Measurements from ENCODE around the gene KIAA1671.
"Not testable (repeated sequence)": the region's sequence is repeated elsewhere in the genome, so short reads cannot be mapped to it uniquely, and the experiment has no call there.

The KIAA1671 gene

DNA sequence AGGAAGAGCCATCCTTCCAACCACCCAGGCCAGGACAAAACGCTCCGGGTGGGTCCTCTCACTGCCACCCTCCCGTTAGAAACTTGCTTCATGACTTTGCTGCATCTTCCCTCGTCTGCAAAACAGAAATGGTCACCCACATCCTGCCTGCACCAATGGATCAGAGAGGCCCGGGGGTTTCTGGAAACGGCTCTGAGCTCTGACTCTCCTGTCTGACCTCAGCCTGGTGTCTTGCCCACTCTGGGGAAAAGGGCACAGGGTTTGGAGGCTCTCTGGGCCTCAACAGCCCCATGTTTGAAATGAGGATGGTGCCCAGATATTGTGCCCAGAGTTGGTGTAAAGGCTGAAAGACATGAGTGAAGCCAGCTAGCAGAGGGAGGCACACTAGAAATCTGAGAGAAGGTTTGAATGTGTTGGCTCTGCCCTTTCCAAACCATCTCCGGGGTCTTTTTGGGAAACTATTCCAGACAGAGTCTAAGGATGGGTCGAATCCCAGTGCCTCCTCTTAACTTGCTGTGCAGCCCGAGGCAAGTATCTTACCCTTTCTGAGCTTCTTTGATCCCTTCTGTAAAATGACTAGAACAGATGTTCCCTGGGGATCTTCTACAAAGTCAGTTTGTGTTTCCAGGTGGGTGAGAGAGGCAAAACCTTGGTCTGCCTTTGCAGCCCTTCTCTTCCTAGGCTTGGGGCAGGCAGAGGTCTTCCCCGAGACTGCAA lies 249.2 kb downstream of the KIAA1671 start:
- no peaks in the 10 kb centered on the region for H3K4me1 ChIP-seq (ENCODE audit: control insufficient read depth in 1 of 2, insufficient read depth in 2 of 2, low read length in 2 of 2)
- no peaks in the 10 kb centered on the region for H3K27me3 ChIP-seq (ENCODE audit: control insufficient read depth in 1 of 2, insufficient read depth in 2 of 2, low read length in 2 of 2)
- no peak overlapping the region for H3K9ac ChIP-seq (ENCODE audit: low read depth in 1 of 2, low read length in 2 of 2)
- peaks cover 5 to 17% of the 10 kb centered on the region in 2 donors for H3K36me3 ChIP-seq (ENCODE audit: control insufficient read depth in 1 of 2, insufficient read depth in 2 of 2, low read length in 2 of 2)
- no peaks in the 10 kb centered on the region for H3K9me3 ChIP-seq (ENCODE audit: control insufficient read depth in 1 of 2, low read length in 2 of 2)
- H3K27ac ChIP-seq (ENCODE audit: low read depth, low read length), result no peak overlapping the region
- no peak overlapping the region for H3K4me3 ChIP-seq (ENCODE audit: low read depth in 1 of 2, low read length in 2 of 2)

DNA sequence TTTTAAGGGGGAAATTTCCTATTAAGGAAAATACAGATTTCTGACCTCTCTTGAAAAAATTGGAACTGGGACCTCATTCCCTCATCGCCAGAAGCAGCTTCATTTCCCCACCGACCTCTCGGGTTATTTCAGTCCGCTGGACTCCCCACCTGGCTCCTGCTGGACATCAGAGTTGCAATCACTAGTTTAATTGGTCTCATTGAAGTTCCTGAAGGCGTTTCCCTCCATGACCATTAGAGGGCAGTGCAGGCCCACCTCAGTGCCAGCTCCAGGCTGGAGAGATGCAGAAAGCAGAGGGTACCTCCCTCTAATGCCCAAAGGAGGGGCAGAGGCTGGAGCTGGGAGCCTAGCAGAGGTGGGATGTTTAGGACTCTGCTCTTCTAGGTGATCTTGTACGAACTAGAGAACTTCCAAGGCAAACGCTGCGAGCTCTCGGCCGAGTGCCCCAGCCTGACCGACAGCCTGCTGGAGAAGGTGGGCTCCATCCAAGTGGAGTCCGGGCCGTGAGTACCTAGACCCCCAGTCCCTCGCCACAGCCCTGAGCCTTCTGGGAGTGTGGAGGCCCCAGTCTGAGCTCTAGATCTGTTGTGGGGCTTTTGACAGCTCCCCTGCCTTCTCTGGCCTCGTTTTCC lies 249.9 kb downstream of the KIAA1671 start:
- no peaks in the 10 kb centered on the region for H3K4me1 ChIP-seq (ENCODE audit: control insufficient read depth in 1 of 2, insufficient read depth in 2 of 2, low read length in 2 of 2)
- H3K36me3 ChIP-seq (ENCODE audit: control insufficient read depth in 1 of 2, insufficient read depth in 2 of 2, low read length in 2 of 2), result peaks cover 2 to 14% of the 10 kb centered on the region in 2 donors
- no peak overlapping the region for H3K27ac ChIP-seq (ENCODE audit: low read depth, low read length)
- H3K9ac ChIP-seq (ENCODE audit: low read depth in 1 of 2, low read length in 2 of 2), result no peak overlapping the region
- no peaks in the 10 kb centered on the region for H3K9me3 ChIP-seq (ENCODE audit: control insufficient read depth in 1 of 2, low read length in 2 of 2)
- no peak overlapping the region for H3K4me3 ChIP-seq (ENCODE audit: low read depth in 1 of 2, low read length in 2 of 2)
- H3K27me3 ChIP-seq (ENCODE audit: control insufficient read depth in 1 of 2, insufficient read depth in 2 of 2, low read length in 2 of 2), result no peaks in the 10 kb centered on the region

DNA sequence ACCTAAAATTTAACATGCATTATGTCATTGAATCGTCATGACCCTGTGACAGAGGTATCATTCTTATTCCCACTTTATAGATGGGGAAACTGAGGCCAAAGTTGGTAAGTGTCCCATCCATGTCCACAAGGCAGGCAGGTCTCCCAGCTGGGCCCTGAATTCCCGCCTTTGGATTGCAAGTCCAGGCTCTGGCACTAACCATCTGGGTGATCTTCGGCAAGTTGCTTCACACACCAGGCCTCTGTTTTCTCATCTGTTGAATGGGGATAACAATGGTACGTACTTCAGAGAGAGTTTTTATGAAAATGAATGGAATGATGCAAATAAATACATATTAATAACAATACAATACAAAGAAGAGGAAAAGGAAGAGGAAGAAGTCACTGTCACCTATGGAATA lies 250.6 kb downstream of the KIAA1671 start:
- Histone ChIP-seq H3K9ac (ENCODE audit: low read depth in 1 of 2, low read length in 2 of 2) (no peak overlapping the region), H3K4me3 (ENCODE audit: low read depth in 1 of 2, low read length in 2 of 2) (no peak overlapping the region), H3K4me1 (ENCODE audit: control insufficient read depth in 1 of 2, insufficient read depth in 2 of 2, low read length in 2 of 2) (no peaks in the 10 kb centered on the region), H3K27ac (ENCODE audit: low read depth, low read length) (no peak overlapping the region), H3K36me3 (ENCODE audit: control insufficient read depth in 1 of 2, insufficient read depth in 2 of 2, low read length in 2 of 2) (peaks cover 0 to 8% of the 10 kb centered on the region in 2 donors), H3K27me3 (ENCODE audit: control insufficient read depth in 1 of 2, insufficient read depth in 2 of 2, low read length in 2 of 2) (no peaks in the 10 kb centered on the region), H3K9me3 (ENCODE audit: control insufficient read depth in 1 of 2, low read length in 2 of 2) (no peaks in the 10 kb centered on the region)

DNA sequence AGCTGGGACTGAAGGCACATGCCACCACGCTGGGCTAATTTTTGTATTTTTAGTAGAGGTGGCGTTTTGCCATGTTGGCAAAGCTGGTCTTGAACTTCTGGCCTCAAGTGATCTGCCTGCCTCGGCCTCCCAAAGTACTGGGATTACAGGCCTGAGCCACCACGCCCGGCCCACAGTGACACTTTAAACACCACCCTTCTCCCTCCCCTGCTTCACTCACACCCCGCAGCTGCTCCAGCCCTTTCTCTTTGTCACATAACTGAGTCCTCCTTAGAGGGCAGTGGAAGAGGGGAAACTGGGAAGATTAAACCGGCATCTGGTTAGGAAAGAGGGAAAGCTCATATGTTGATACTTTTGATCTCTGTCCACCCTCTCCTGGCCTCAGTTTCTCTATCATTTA lies 252.0 kb downstream of the KIAA1671 start:
- not testable (repeated sequence) for H3K36me3 ChIP-seq (ENCODE audit: control insufficient read depth in 1 of 2, insufficient read depth in 2 of 2, low read length in 2 of 2); H3K4me3 ChIP-seq (ENCODE audit: low read depth in 1 of 2, low read length in 2 of 2); H3K4me1 ChIP-seq (ENCODE audit: control insufficient read depth in 1 of 2, insufficient read depth in 2 of 2, low read length in 2 of 2); H3K9ac ChIP-seq (ENCODE audit: low read depth in 1 of 2, low read length in 2 of 2); H3K9me3 ChIP-seq (ENCODE audit: control insufficient read depth in 1 of 2, low read length in 2 of 2); H3K27me3 ChIP-seq (ENCODE audit: control insufficient read depth in 1 of 2, insufficient read depth in 2 of 2, low read length in 2 of 2); H3K27ac ChIP-seq (ENCODE audit: low read depth, low read length)

DNA sequence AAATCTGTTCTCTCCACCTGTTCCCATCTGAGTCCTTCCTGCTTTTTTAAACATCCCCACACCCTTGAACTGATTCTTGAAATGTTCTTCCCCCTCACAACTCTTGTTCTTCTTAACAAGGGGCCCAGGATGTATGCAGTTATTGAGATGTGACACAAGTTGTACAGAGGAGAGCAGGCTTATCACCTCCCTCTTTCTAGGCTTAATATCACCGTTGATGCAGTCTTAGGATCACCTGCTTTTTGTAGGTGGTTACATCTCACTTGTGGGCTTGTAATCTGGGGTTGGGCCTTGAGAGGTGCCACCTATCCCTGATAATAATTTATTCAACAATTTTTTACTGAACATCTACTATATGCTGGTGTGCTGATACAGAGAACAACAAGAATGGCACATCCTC lies 253.3 kb downstream of the KIAA1671 start:
- Histone ChIP-seq H3K9ac (ENCODE audit: low read depth in 1 of 2, low read length in 2 of 2) (no peak overlapping the region), H3K4me3 (ENCODE audit: low read depth in 1 of 2, low read length in 2 of 2) (no peak overlapping the region), H3K36me3 (ENCODE audit: control insufficient read depth in 1 of 2, insufficient read depth in 2 of 2, low read length in 2 of 2) (peaks cover 0 to 7% of the 10 kb centered on the region in 2 donors), H3K9me3 (ENCODE audit: control insufficient read depth in 1 of 2, low read length in 2 of 2) (no peaks in the 10 kb centered on the region), H3K27me3 (ENCODE audit: control insufficient read depth in 1 of 2, insufficient read depth in 2 of 2, low read length in 2 of 2) (no peaks in the 10 kb centered on the region), H3K27ac (ENCODE audit: low read depth, low read length) (no peak overlapping the region), H3K4me1 (ENCODE audit: control insufficient read depth in 1 of 2, insufficient read depth in 2 of 2, low read length in 2 of 2) (no peaks in the 10 kb centered on the region)

DNA sequence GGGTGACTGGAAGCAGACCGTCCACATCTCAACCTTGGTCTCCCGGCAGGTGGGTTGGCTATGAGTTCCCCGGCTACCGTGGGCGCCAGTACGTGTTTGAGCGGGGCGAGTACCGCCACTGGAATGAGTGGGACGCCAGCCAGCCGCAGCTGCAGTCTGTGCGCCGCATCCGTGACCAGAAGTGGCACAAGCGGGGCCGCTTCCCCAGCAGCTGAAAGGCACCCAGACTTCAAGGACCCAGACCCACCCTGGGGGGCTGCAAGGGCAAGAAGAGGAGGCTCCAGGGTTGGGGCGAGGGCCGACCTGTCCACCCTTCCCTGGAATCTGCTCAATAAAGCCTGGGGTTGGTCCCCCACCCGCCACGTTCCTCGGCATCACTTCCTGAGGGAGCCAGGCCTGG lies 254.5 kb downstream of the KIAA1671 start:
- no peak overlapping the region for H3K9ac ChIP-seq (ENCODE audit: low read depth in 1 of 2, low read length in 2 of 2)
- H3K36me3 ChIP-seq (ENCODE audit: control insufficient read depth in 1 of 2, insufficient read depth in 2 of 2, low read length in 2 of 2), result peaks cover 0 to 4% of the 10 kb centered on the region in 2 donors
- H3K4me3 ChIP-seq (ENCODE audit: low read depth in 1 of 2, low read length in 2 of 2), result no peak overlapping the region
- no peaks in the 10 kb centered on the region for H3K9me3 ChIP-seq (ENCODE audit: control insufficient read depth in 1 of 2, low read length in 2 of 2)
- no peaks in the 10 kb centered on the region for H3K4me1 ChIP-seq (ENCODE audit: control insufficient read depth in 1 of 2, insufficient read depth in 2 of 2, low read length in 2 of 2)
- no peak overlapping the region for H3K27ac ChIP-seq (ENCODE audit: low read depth, low read length)
- H3K27me3 ChIP-seq (ENCODE audit: control insufficient read depth in 1 of 2, insufficient read depth in 2 of 2, low read length in 2 of 2), result no peaks in the 10 kb centered on the region

DNA sequence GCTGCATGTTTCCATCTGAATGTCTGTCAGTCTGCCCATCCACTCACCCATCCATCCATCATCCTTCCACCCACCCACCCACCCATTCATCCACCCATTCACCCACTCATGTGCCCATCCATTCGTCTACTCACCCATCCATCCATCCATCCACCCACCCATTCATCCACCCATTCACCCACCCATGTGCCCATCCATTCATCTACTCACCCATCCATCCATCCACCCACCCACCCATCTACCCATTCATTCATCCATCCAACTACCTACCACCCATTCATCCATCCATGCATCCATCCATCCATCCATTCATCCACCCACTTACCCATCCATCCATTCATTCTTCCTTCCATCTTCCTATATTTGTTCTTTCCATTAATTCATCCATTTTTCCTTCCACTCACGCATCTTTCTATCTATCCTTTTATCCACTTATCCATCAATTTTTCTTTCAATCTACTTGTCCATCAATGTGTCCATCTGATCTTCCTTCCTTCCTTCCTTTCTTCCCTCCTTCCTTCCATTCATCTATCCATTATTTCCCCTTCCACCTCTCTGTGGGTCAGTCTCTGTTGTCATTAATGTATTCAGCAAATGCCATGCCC lies 255.1 kb downstream of the KIAA1671 start:
- no peak overlapping the region for H3K9ac ChIP-seq (ENCODE audit: low read depth in 1 of 2, low read length in 2 of 2)
- peaks cover 0 to 4% of the 10 kb centered on the region in 2 donors for H3K36me3 ChIP-seq (ENCODE audit: control insufficient read depth in 1 of 2, insufficient read depth in 2 of 2, low read length in 2 of 2)
- no peaks in the 10 kb centered on the region for H3K27me3 ChIP-seq (ENCODE audit: control insufficient read depth in 1 of 2, insufficient read depth in 2 of 2, low read length in 2 of 2)
- H3K4me1 ChIP-seq (ENCODE audit: control insufficient read depth in 1 of 2, insufficient read depth in 2 of 2, low read length in 2 of 2), result no peaks in the 10 kb centered on the region
- H3K9me3 ChIP-seq (ENCODE audit: control insufficient read depth in 1 of 2, low read length in 2 of 2), result no peaks in the 10 kb centered on the region
- H3K4me3 ChIP-seq (ENCODE audit: low read depth in 1 of 2, low read length in 2 of 2), result no peak overlapping the region
- no peak overlapping the region for H3K27ac ChIP-seq (ENCODE audit: low read depth, low read length)

DNA sequence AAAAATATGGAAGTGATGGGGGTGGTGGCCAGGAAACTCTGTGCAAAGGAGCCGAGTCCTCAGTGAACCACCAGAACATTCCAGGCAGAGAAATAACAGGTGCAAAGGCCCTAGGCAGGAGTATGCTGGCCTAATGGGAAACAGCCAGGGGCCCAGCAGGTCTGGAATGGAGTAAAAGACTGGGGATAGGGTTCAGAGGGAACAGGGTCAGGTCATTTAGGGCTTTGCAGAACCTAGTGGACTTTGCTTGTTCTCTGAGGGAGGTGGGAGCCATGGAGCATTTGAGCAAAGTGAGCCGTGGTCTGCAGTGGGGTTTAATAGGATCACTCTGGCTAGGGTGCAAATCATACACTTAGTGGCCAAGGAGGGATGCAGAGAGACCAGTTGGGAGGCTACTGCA lies 255.8 kb downstream of the KIAA1671 start:
- Histone ChIP-seq H3K27me3 (ENCODE audit: control insufficient read depth in 1 of 2, insufficient read depth in 2 of 2, low read length in 2 of 2) (no peaks in the 10 kb centered on the region), H3K36me3 (ENCODE audit: control insufficient read depth in 1 of 2, insufficient read depth in 2 of 2, low read length in 2 of 2) (peaks cover 0 to 4% of the 10 kb centered on the region in 2 donors), H3K9me3 (ENCODE audit: control insufficient read depth in 1 of 2, low read length in 2 of 2) (no peaks in the 10 kb centered on the region), H3K9ac (ENCODE audit: low read depth in 1 of 2, low read length in 2 of 2) (no peak overlapping the region), H3K27ac (ENCODE audit: low read depth, low read length) (no peak overlapping the region), H3K4me3 (ENCODE audit: low read depth in 1 of 2, low read length in 2 of 2) (no peak overlapping the region), H3K4me1 (ENCODE audit: control insufficient read depth in 1 of 2, insufficient read depth in 2 of 2, low read length in 2 of 2) (no peaks in the 10 kb centered on the region)

DNA sequence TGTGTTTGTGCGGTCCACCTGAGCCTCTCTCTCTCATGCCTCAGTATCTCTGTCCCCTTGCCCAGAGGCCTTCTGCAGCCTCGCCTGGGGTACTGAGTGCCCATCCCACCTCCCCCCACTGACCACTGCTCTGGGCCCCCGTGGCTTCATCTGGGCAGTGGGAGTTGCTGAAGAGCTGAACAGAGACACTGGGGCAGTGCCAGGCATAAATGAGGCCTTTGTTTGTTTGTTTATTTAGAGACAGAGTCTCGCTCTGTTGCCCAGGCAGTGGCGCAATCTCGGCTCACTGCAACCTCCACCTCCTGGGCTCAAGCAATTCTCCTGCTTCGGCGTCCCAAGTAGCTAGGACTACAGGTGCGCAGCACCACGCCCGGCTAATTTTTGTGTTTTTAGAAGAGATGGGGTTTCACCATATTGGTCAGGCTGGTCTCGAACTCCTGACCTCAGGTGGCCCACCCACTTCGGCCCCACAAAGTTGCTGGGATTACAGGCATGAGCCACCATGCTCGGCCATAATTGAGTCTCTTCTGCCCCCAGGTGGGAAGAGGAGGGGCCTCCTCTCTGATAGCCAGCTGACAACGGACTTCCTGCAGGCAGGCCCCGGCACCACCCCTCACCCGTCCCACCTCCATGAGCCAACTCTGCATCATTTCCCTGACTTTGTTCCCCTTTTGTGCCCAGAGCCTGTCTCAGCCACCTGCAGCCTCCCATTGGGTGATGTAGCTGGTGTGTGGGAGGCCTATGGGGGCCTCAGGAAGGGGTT lies 256.4 kb downstream of the KIAA1671 start:
- Histone ChIP-seq H3K36me3 (ENCODE audit: control insufficient read depth in 1 of 2, insufficient read depth in 2 of 2, low read length in 2 of 2) (peaks cover 0 to 4% of the 10 kb centered on the region in 2 donors), H3K27ac (ENCODE audit: low read depth, low read length) (no peak overlapping the region), H3K9me3 (ENCODE audit: control insufficient read depth in 1 of 2, low read length in 2 of 2) (peaks cover 0 to 2% of the 10 kb centered on the region in 2 donors), H3K4me1 (ENCODE audit: control insufficient read depth in 1 of 2, insufficient read depth in 2 of 2, low read length in 2 of 2) (no peaks in the 10 kb centered on the region), H3K4me3 (ENCODE audit: low read depth in 1 of 2, low read length in 2 of 2) (no peak overlapping the region), H3K9ac (ENCODE audit: low read depth in 1 of 2, low read length in 2 of 2) (no peak overlapping the region), H3K27me3 (ENCODE audit: control insufficient read depth in 1 of 2, insufficient read depth in 2 of 2, low read length in 2 of 2) (no peaks in the 10 kb centered on the region)

DNA sequence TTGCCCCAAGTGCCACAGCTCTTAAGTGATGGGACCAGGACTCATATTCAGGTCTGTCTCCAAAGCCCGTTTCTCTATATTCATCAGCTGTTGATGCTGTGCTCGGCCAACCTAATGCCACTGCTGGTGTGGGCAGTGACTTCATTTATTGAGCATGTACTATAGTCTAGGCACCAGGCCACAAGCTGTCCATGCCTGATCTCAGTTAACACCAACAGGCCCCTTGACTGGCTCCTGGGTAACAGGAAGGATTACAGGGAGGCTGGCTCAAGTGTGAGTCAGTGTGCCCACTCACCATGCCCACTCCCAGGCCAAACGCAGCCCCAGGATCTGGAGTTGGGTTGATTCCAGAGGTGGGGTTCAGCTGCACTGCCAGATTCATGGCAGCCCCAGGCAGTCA lies 258.3 kb downstream of the KIAA1671 start:
- Histone ChIP-seq H3K4me1 (ENCODE audit: control insufficient read depth in 1 of 2, insufficient read depth in 2 of 2, low read length in 2 of 2) (no peaks in the 10 kb centered on the region), H3K9ac (ENCODE audit: low read depth in 1 of 2, low read length in 2 of 2) (no peak overlapping the region), H3K36me3 (ENCODE audit: control insufficient read depth in 1 of 2, insufficient read depth in 2 of 2, low read length in 2 of 2) (no peaks in the 10 kb centered on the region), H3K27me3 (ENCODE audit: control insufficient read depth in 1 of 2, insufficient read depth in 2 of 2, low read length in 2 of 2) (no peaks in the 10 kb centered on the region), H3K4me3 (ENCODE audit: low read depth in 1 of 2, low read length in 2 of 2) (no peak overlapping the region), H3K27ac (ENCODE audit: low read depth, low read length) (no peak overlapping the region), H3K9me3 (ENCODE audit: control insufficient read depth in 1 of 2, low read length in 2 of 2) (peaks cover 0 to 2% of the 10 kb centered on the region in 2 donors)
